OCI-LY7 (cell line): ENCODE measurements around the gene OOSP1.

Experiments used
- CTCF ChIP-seq: fragments of 200-600 bp; sonication (generic); conservative IDR thresholded peaks from 2 replicates; pipeline ENCODE4 v1.5.1; 2014; ENCODE audit warnings: mild to moderate bottlenecking, antibody characterized with exemption, low read length, moderate library complexity, mixed read lengths
- EZH2phosphoT487 ChIP-seq: fragments of 200-600 bp; sonication (generic); IDR thresholded peaks from 2 replicates; pipeline ENCODE4 v1.6.1; 2018; ENCODE audit warnings: low read depth, borderline replicate concordance, mild to moderate bottlenecking, mixed run types, antibody characterized with exemption, low read length, moderate library complexity, mixed read lengths

- TF ChIP-seq CTCF (no peak), EZH2phosphoT487 (no peak)
Observed at GRCh38 chr11:59898650-59899049, 39.6 kb upstream of the OOSP1 start.
